OCI-LY1 (cell line): ENCODE data around the gene MUC13.

ENCODE experiments used
- H2AFZ ChIP-seq: fragments of 200-600 bp; sonication (generic), shearing (Covaris generic); 2 replicates; pipeline ENCODE4 v1.6.0; 2014; ENCODE audit warnings: antibody characterized with exemption, mild to moderate bottlenecking, low read length
- H3F3A ChIP-seq: fragments of 200-600 bp; sonication (generic), shearing (Covaris generic); 2 replicates; pipeline ENCODE4 v1.6.0; 2014; ENCODE audit warnings: mild to moderate bottlenecking, antibody characterized with exemption, low read length, moderate library complexity; ENCODE audit not compliant: insufficient read depth
- H3K27ac ChIP-seq: fragments of 200-600 bp; sonication (generic); 2 replicates; pipeline ENCODE4 v1.5.1; 2014; ENCODE audit warnings: low read length, mixed run types, mild to moderate bottlenecking, low read depth; ENCODE audit not compliant: poor library complexity, severe bottlenecking
- H3K27me3 ChIP-seq: fragments of 200-600 bp; sonication (generic); 2 replicates; pipeline ENCODE4 v1.6.0; 2014; ENCODE audit warnings: antibody characterized with exemption, mild to moderate bottlenecking, low read length, moderate library complexity; ENCODE audit not compliant: insufficient read depth
- H3K36me3 ChIP-seq: fragments of 200-600 bp; sonication (generic); 2 replicates; pipeline ENCODE4 v1.6.1; 2014; ENCODE audit warnings: mild to moderate bottlenecking, antibody characterized with exemption, low read length, moderate library complexity, mixed read lengths; ENCODE audit not compliant: insufficient read depth
- H3K4me1 ChIP-seq: fragments of 200-600 bp; sonication (generic); 2 replicates; pipeline ENCODE4 v1.5.1; 2014; ENCODE audit warnings: mild to moderate bottlenecking, low read length, moderate library complexity; ENCODE audit not compliant: insufficient read depth, severe bottlenecking
- H3K4me2 ChIP-seq: fragments of 200-600 bp; sonication (generic), shearing (Covaris generic); 2 replicates; pipeline ENCODE4 v1.6.1; 2014; ENCODE audit warnings: low read length
- H3K4me3 ChIP-seq: fragments of 200-600 bp; sonication (generic); 2 replicates; pipeline ENCODE4 v1.5.1; 2014; ENCODE audit warnings: low read length, low read depth, mild to moderate bottlenecking, mixed read lengths; ENCODE audit not compliant: poor library complexity, severe bottlenecking
- H3K79me2 ChIP-seq: fragments of 200-600 bp; shearing (Covaris generic); 2 replicates; pipeline ENCODE4 v1.6.1; 2016; ENCODE audit warnings: mixed run types, low read length, mixed read lengths; ENCODE audit not compliant: insufficient read depth
- H3K9ac ChIP-seq: fragments of 200-600 bp; sonication (generic), shearing (Covaris generic); 2 replicates; pipeline ENCODE4 v1.6.1; 2014; ENCODE audit warnings: mild to moderate bottlenecking, low read length, mixed read lengths
- H3K9me2 ChIP-seq: fragments of 200-600 bp; sonication (generic), shearing (Covaris generic); 2 replicates; pipeline ENCODE4 v1.6.1; 2014; ENCODE audit warnings: low read depth, mild to moderate bottlenecking, low read length, mixed read lengths
- H3K9me3 ChIP-seq: fragments of 200-600 bp; shearing (Covaris generic); 2 replicates; pipeline ENCODE4 v1.6.1; 2014; ENCODE audit warnings: low read length, mixed read lengths
- H4K20me1 ChIP-seq: fragments of 200-600 bp; sonication (generic), shearing (Covaris generic); 2 replicates; pipeline ENCODE4 v1.6.0; 2016; ENCODE audit warnings: mild to moderate bottlenecking, low read length; ENCODE audit not compliant: insufficient read depth
- EZH2 ChIP-seq: fragments of 200-600 bp; sonication (generic), shearing (Covaris generic); IDR thresholded peaks from 2 replicates; pipeline ENCODE4 v1.8.0; 2017; ENCODE audit warnings: borderline replicate concordance, mixed run types, mild to moderate bottlenecking, antibody characterized with exemption, low read length, moderate library complexity, mixed read lengths
- TF ChIP-seq, protein P1 (sequence below): fragments of 200-600 bp; sonication (generic), shearing (Covaris generic); IDR thresholded peaks from 2 replicates; pipeline ENCODE4 v1.5.1; 2017; ENCODE audit warnings: mild to moderate bottlenecking, antibody characterized with exemption, low read length, moderate library complexity, mixed read lengths

The MUC13 gene

GRCh38 chr3:124938896-124939295, 4.3 kb upstream of the MUC13 start:
- Histone ChIP-seq H3K36me3 (no peaks in the 10 kb centered on the region), H3K9me3 (no peaks in the 10 kb centered on the region), H2AFZ (no peak overlapping the region), H3K79me2 (no peaks in the 10 kb centered on the region), H3K27ac (no peak overlapping the region), H3K4me2 (no peak overlapping the region), H3K4me3 (no peak overlapping the region), H3K9ac (no peak overlapping the region), H3K4me1 (no peaks in the 10 kb centered on the region), H3K9me2 (no peaks in the 10 kb centered on the region), H4K20me1 (no peaks in the 10 kb centered on the region), H3F3A (no peaks in the 10 kb centered on the region), H3K27me3 (no peaks in the 10 kb centered on the region)
- TF ChIP-seq EZH2: no peak
- TF ChIP-seq, protein P1, sequence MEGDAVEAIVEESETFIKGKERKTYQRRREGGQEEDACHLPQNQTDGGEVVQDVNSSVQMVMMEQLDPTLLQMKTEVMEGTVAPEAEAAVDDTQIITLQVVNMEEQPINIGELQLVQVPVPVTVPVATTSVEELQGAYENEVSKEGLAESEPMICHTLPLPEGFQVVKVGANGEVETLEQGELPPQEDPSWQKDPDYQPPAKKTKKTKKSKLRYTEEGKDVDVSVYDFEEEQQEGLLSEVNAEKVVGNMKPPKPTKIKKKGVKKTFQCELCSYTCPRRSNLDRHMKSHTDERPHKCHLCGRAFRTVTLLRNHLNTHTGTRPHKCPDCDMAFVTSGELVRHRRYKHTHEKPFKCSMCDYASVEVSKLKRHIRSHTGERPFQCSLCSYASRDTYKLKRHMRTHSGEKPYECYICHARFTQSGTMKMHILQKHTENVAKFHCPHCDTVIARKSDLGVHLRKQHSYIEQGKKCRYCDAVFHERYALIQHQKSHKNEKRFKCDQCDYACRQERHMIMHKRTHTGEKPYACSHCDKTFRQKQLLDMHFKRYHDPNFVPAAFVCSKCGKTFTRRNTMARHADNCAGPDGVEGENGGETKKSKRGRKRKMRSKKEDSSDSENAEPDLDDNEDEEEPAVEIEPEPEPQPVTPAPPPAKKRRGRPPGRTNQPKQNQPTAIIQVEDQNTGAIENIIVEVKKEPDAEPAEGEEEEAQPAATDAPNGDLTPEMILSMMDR: no peak

GRCh38 chr3:124937049-124937448, 2.5 kb upstream of the MUC13 start:
- H3K9me2 ChIP-seq: no peaks in the 10 kb centered on the region
- H3K27me3 ChIP-seq: no peaks in the 10 kb centered on the region
- H3K27ac ChIP-seq: no peak overlapping the region
- H3K4me1 ChIP-seq: no peaks in the 10 kb centered on the region
- H3K9ac ChIP-seq: no peak overlapping the region
- H4K20me1 ChIP-seq: no peaks in the 10 kb centered on the region
- H3F3A ChIP-seq: no peaks in the 10 kb centered on the region
- no peaks in the 10 kb centered on the region for H3K36me3 ChIP-seq
- no peaks in the 10 kb centered on the region for H3K9me3 ChIP-seq
- TF ChIP-seq, protein P1: no peak
- no peak for TF ChIP-seq EZH2
- H3K4me2 ChIP-seq: no peak overlapping the region
- no peak overlapping the region for H2AFZ ChIP-seq
- no peaks in the 10 kb centered on the region for H3K79me2 ChIP-seq
- no peak overlapping the region for H3K4me3 ChIP-seq

DNA sequence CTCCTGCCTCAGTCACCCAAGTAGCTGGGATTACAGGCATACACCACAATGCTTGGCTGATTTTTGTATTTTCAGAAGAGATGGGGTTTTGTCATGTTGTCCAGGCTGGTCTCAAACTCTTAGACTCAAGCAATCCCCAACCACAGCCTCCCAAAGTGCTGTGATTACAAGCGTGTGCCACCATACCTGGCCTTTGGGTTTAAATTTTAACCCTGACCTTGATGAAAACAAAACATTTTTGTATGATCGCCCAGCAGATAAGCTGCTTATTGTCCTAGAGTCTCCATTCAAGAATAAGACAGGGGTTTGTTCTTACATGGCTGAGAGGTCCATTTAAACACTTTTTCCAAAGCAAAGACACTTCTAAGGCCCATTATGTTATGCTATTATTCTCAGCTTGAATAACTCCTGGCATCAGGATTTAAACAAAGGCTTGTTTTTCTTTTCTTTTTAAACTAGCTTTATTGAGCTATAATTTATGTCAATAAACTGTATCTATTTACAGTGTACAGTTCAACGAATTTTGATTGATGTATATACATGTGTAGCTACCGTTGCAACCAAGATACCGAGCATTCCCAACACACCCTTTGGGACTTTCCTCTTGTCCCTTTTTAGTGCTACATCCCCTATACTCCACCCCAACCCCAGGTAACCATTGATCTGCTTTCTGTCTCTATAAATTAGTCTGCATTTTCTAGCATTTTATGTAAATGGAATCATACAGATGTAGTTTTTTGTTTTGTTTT, 1.4 kb upstream of the MUC13 start:
- Histone ChIP-seq H3K4me2 (no peak overlapping the region), H3K27me3 (no peaks in the 10 kb centered on the region), H3K9me3 (no peaks in the 10 kb centered on the region), H3K4me3 (no peak overlapping the region), H3K9ac (no peak overlapping the region), H3K9me2 (no peaks in the 10 kb centered on the region), H3K27ac (no peak overlapping the region), H2AFZ (no peak overlapping the region), H3K4me1 (no peaks in the 10 kb centered on the region), H4K20me1 (no peaks in the 10 kb centered on the region), H3K79me2 (no peaks in the 10 kb centered on the region), H3K36me3 (no peaks in the 10 kb centered on the region), H3F3A (no peaks in the 10 kb centered on the region)
- TF ChIP-seq EZH2: no peak
- TF ChIP-seq, protein P1: no peak
